A549 (cell line): ENCODE measurements around the gene NKRF. TPM values are rescaled to one million over a fixed set of nuclear protein-coding genes. Genes with fewer than 3 reads are reported as not detected.

Source experiments
- ATAC-seq, 2 experiments: fragments of 200-7000 bp in 1 of 2; fragments of >200 bp in 1 of 2; cut with Nextera tagmentation in 1 of 2; cut with Tn5 transposase in 1 of 2; 3 replicates each; pipeline versions ENCODE4 v1.8.0 to v1.9.1; 2018 to 2020; ENCODE audit warnings: mild to moderate bottlenecking in 1 of 2, moderate library complexity in 1 of 2
- CTCF ChIA-PET: fragments of 300-600 bp; sonication (Branson Sonifier 250); formaldehyde crosslinking; extraction: SDS; loops from one replicate; lab custom pipeline; 2021; ENCODE audit warnings: antibody characterized with exemption, inconsistent platforms; lab: Yijun Ruan, JAX
- POLR2A ChIA-PET: fragments of 350-600 bp; formaldehyde crosslinking; extraction: SDS; loops from one replicate; lab custom pipeline; 2021; ENCODE audit warnings: antibody characterized with exemption, inconsistent platforms; lab: Yijun Ruan, JAX
- DNase-seq, 2 experiments: peaks; one replicate each; pipeline versions ENCODE4 v3.0.0 to v3.0.0-alpha.2; 2011 to 2016; ENCODE audit warnings: low read depth in 1 of 2, low spot score in 1 of 2
- FAIRE-seq: peaks from 2 replicates; lab custom pipeline; 2011; peaks lifted over from hg19 to GRCh38; lab: Jason Lieb, UNC
- H3K27ac ChIP-seq, 2 experiments: fragments of >200 bp; sonication (Bioruptor Twin); formaldehyde crosslinking; 3 replicates each; pipeline ENCODE4 v1.5.1; 2016 to 2017
- H3K4me1 ChIP-seq: fragments of >200 bp; sonication (Bioruptor Twin); formaldehyde crosslinking; 3 replicates; pipeline ENCODE4 v1.6.1; 2016
- H3K4me2 ChIP-seq: fragments of >200 bp; sonication (Bioruptor Twin); formaldehyde crosslinking; 3 replicates; pipeline ENCODE4 v1.6.1; 2016
- H3K4me3 ChIP-seq: fragments of >200 bp; sonication (Bioruptor Twin); formaldehyde crosslinking; 3 replicates; pipeline ENCODE4 v1.5.1; 2016
- H3K9me3 ChIP-seq: fragments of >200 bp; sonication (Bioruptor Twin); formaldehyde crosslinking; 3 replicates; pipeline ENCODE4 v1.6.1; 2016
- BHLHE40 ChIP-seq: IDR thresholded peaks from 2 replicates; pipeline ENCODE4 v1.6.1; 2012; ENCODE audit warnings: low read depth, low read length, inconsistent platforms
- CBX2 ChIP-seq: fragments of 200-600 bp; sonication (generic); IDR thresholded peaks from 2 replicates; pipeline ENCODE4 v1.6.1; 2016; ENCODE audit warnings: low read depth, mild to moderate bottlenecking, borderline replicate concordance
- CEBPB ChIP-seq, 2 experiments: fragments of >200 bp in 1 of 2; sonication (Bioruptor Twin) in 1 of 2; formaldehyde crosslinking in 1 of 2; IDR thresholded peaks; 2 replicates each; pipeline ENCODE4 v1.6.1; 2012 to 2016
- EHF ChIP-seq: fragments of 250-450 bp; sonication (Bioruptor Pico); IDR thresholded peaks from 2 replicates; pipeline ENCODE4 v1.5.0; 2020; ENCODE audit warnings: mild to moderate bottlenecking
- EHMT2 ChIP-seq: fragments of 200-600 bp; sonication (generic); IDR thresholded peaks from 2 replicates; pipeline ENCODE4 v1.6.1; 2016; ENCODE audit warnings: antibody characterized with exemption, low read depth, mild to moderate bottlenecking, moderate library complexity
- ELK1 ChIP-seq: fragments of 150-350 bp; IDR thresholded peaks from 2 replicates; pipeline ENCODE4 v1.6.1; 2014; ENCODE audit warnings: low read depth, mild to moderate bottlenecking, low read length
- FOSL2 ChIP-seq, 2 experiments: fragments of 450-650 bp in 1 of 2; fragments of >200 bp in 1 of 2; sonication (Bioruptor Twin) in 1 of 2; formaldehyde crosslinking; IDR thresholded peaks; 2 replicates each; pipeline versions ENCODE4 v1.5.0 to v1.6.1; 2016 to 2020; ENCODE audit warnings: mild to moderate bottlenecking in 1 of 2, moderate library complexity in 1 of 2
- FOXS1 ChIP-seq: fragments of 250-450 bp; sonication (Bioruptor Pico); IDR thresholded peaks from 2 replicates; pipeline ENCODE4 v1.5.0; 2020; ENCODE audit warnings: mild to moderate bottlenecking, moderate library complexity
- HDAC2 ChIP-seq: fragments of 200-600 bp; sonication (generic); IDR thresholded peaks from 2 replicates; pipeline ENCODE4 v1.6.1; 2016
- HEYL ChIP-seq: fragments of 250-450 bp; sonication (Bioruptor Pico); IDR thresholded peaks from 2 replicates; pipeline ENCODE4 v1.8.0; 2021; ENCODE audit warnings: mild to moderate bottlenecking, moderate library complexity
- HOXB5 ChIP-seq: fragments of 250-450 bp; sonication (Bioruptor Pico); IDR thresholded peaks from 2 replicates; pipeline ENCODE4 v1.5.0; 2020; ENCODE audit warnings: mild to moderate bottlenecking, moderate library complexity
- JUNB ChIP-seq: fragments of >200 bp; sonication (Bioruptor Twin); formaldehyde crosslinking; IDR thresholded peaks from 2 replicates; pipeline ENCODE4 v1.6.1; 2016
- MYC ChIP-seq: IDR thresholded peaks from 2 replicates; pipeline ENCODE4 v1.6.1; 2012; ENCODE audit warnings: mild to moderate bottlenecking, inconsistent platforms, low read length, improper control_type of control experiment, borderline replicate concordance
- NPAS2 ChIP-seq: fragments of 250-450 bp; sonication (Bioruptor Pico); IDR thresholded peaks from 2 replicates; pipeline ENCODE4 v1.8.0; 2022; ENCODE audit warnings: mild to moderate bottlenecking, moderate library complexity, borderline replicate concordance
- POLR2AphosphoS2 ChIP-seq: conservative IDR thresholded peaks from 2 replicates; pipeline ENCODE4 v1.6.1; 2012; ENCODE audit warnings: low read length, improper control_type of control experiment, inconsistent platforms
- RARB ChIP-seq: fragments of 250-450 bp; sonication (Bioruptor Pico); IDR thresholded peaks from 2 replicates; pipeline ENCODE4 v1.8.0; 2021; ENCODE audit warnings: mild to moderate bottlenecking, moderate library complexity
- SMC3 ChIP-seq: fragments of >200 bp; sonication (Bioruptor Twin); formaldehyde crosslinking; IDR thresholded peaks from 3 replicates; pipeline ENCODE4 v1.6.1; 2018; ENCODE audit warnings: inconsistent platforms
- TFCP2L1 ChIP-seq: fragments of 250-450 bp; sonication (Bioruptor Pico); IDR thresholded peaks from 2 replicates; pipeline ENCODE4 v1.5.0; 2021; ENCODE audit warnings: mild to moderate bottlenecking
- TP53 ChIP-seq: fragments of 250-450 bp; sonication (Bioruptor Pico); IDR thresholded peaks from 2 replicates; pipeline ENCODE4 v1.5.0; 2021; ENCODE audit warnings: mild to moderate bottlenecking, moderate library complexity
- ZC3H11A ChIP-seq: fragments of 450-650 bp; IDR thresholded peaks from 2 replicates; pipeline ENCODE4 v1.6.1; 2014; ENCODE audit warnings: antibody characterized with exemption, mild to moderate bottlenecking
- ZFP36 ChIP-seq: fragments of 450-650 bp; IDR thresholded peaks from 2 replicates; pipeline ENCODE4 v1.6.1; 2014; ENCODE audit warnings: borderline replicate concordance; ENCODE audit not compliant: partially characterized antibody
- WGBS: methylation state at CpG from one replicate; pipeline ENCODE4 v1.1.6; 2017; ENCODE audit errors: missing lambda C conversion rate; 5-methylcytosine and 5-hydroxymethylcytosine counted together
- polyA plus RNA-seq, 4 experiments: library from polyadenylated mRNA; depleted of rRNA in 3 of 4; stranded (reverse); fragments of >200 nt; fragmentation: RNase III in 1 of 4; extraction: RNeasy Plus Mini Kit Qiagen cat#74134 plus additional on column Dnase treatment in 1 of 4; gene quantifications; 2 replicates in 3 of 4; 3 replicates in 1 of 4; pipeline ENCODE4 v1.2.3, GENCODE V29; 2011 to 2017

The NKRF gene
- polyA plus RNA-seq, 2 of the 4 experiments (the other 2 are of a cell fraction) = 14.7 to 16.2 TPM

- no peak for DNase-seq
- CTCF ChIA-PET = no interaction called here
Measured at GRCh38 chrX:119625843-119626242, 19.6 kb upstream of the NKRF start.

GRCh38 chrX:119624951-119625668 lies 18.9 kb upstream of the NKRF start:
- ChIA-PET CTCF (interaction anchor here (1.0 kb wide), 2 partner anchors 15 to 109 kb away, joined by 3 to 4 read pairs; no protein-coding TSS in a partner anchor), POLR2A (no interaction called here)
- 80% methylated on average over 10 of the region's 10 CpGs for WGBS
- DNase-seq (no peak), FAIRE-seq (no peak), ATAC-seq (no peak)
- no peak for TF ChIP-seq CBX2
- TF ChIP-seq RARB (CRISPR knock-in tag) = no peak
- TF ChIP-seq SMC3 = no peak
- no peak for TF ChIP-seq BHLHE40
- TF ChIP-seq HDAC2 = no peak
- H3K4me2 ChIP-seq = no peak overlapping the region
- H3K27ac ChIP-seq = no peak overlapping the region
- no peaks in the 10 kb centered on the region for H3K4me1 ChIP-seq
- H3K4me3 ChIP-seq = no peak overlapping the region
- H3K9me3 ChIP-seq = no peaks in the 10 kb centered on the region

More at GRCh38 chrX:119625843-119626242, 19.6 kb upstream of the NKRF start:
- ATAC-seq (no peak), FAIRE-seq (no peak)
- H3K4me2 ChIP-seq = no peak overlapping the region
- H3K4me3 ChIP-seq = no peak overlapping the region
- H3K4me1 ChIP-seq = no peaks in the 10 kb centered on the region
- no peaks in the 10 kb centered on the region for H3K9me3 ChIP-seq
- WGBS = 100% methylated on average over 2 of the region's 2 CpGs
- POLR2A ChIA-PET = interaction anchor here (0.5 kb wide), 1 partner anchor 20 kb away, joined by 3 read pairs; no protein-coding TSS in a partner anchor
- TF ChIP-seq NPAS2 (CRISPR knock-in tag) = no peak
- TF ChIP-seq POLR2AphosphoS2 = no peak
- no peak for TF ChIP-seq TP53 (CRISPR knock-in tag)
- no peak for TF ChIP-seq ZC3H11A
- TF ChIP-seq FOSL2 (IDR thresholded peaks at IDR 0.05) = no peak
- TF ChIP-seq FOSL2 (CRISPR knock-in tag; IDR thresholded peaks at IDR 0.05) = no peak
- TF ChIP-seq MYC = no peak
- no peak for TF ChIP-seq EHF (CRISPR knock-in tag)
- TF ChIP-seq JUNB = no peak
- no peak for TF ChIP-seq SMC3
- no peak for TF ChIP-seq EHMT2
- TF ChIP-seq ELK1 = no peak
- no peak for TF ChIP-seq ZFP36
- TF ChIP-seq HOXB5 = no peak
- TF ChIP-seq HEYL = no peak
- TF ChIP-seq TFCP2L1 (CRISPR knock-in tag) = no peak
- no peak overlapping the region for H3K27ac ChIP-seq

- no peak for ATAC-seq
- H3K9me3 ChIP-seq = no peaks in the 10 kb centered on the region
- no peaks in the 10 kb centered on the region for H3K4me1 ChIP-seq
- H3K4me3 ChIP-seq = no peak overlapping the region
- no peak for FAIRE-seq
- TF ChIP-seq FOXS1 (no peak), CEBPB (IDR thresholded peaks at IDR 0.05) (no peak), EHMT2 (no peak)
- 83% methylated on average over 7 of the region's 11 CpGs for WGBS
- H3K27ac ChIP-seq = no peak overlapping the region
- no peak for DNase-seq
- POLR2A ChIA-PET = no interaction called here
- CTCF ChIA-PET = interaction anchor here (1.0 kb wide), 2 partner anchors 15 to 109 kb away, joined by 3 to 4 read pairs; no protein-coding TSS in a partner anchor
- no peak overlapping the region for H3K4me2 ChIP-seq
Measured at GRCh38 chrX:119624417-119624816, 18.2 kb upstream of the NKRF start.
